Skeletal muscle tissue (tissue), 4 donors: ENCODE data around the gene CBR1. TPM values are rescaled to one million over a fixed set of nuclear protein-coding genes. Genes with fewer than 3 reads are reported as not detected.
"Not testable (repeated sequence)": the region's sequence is repeated elsewhere in the genome, so short reads cannot be mapped to it uniquely, and the experiment has no call there.

Experiments used
- H3K27ac ChIP-seq: one replicate; pipeline ENCODE4 v1.7.0; 2013; ENCODE audit warnings: mild to moderate bottlenecking, low read depth, low read length, inconsistent platforms
- H3K27me3 ChIP-seq, 3 donors: one replicate each; pipeline ENCODE4 v1.7.0; 2013; ENCODE audit warnings: low read length in 3 of 3; ENCODE audit not compliant: control insufficient read depth in 3 of 3, insufficient read depth in 3 of 3
- H3K36me3 ChIP-seq, 3 donors: one replicate each; pipeline ENCODE4 v1.7.0; 2013; ENCODE audit warnings: low read length in 3 of 3; ENCODE audit not compliant: control insufficient read depth in 3 of 3, insufficient read depth in 3 of 3
- H3K4me1 ChIP-seq, 3 donors: one replicate each; pipeline ENCODE4 v1.7.0; 2013; ENCODE audit warnings: low read length in 3 of 3, mild to moderate bottlenecking in 3 of 3; ENCODE audit not compliant: control insufficient read depth in 3 of 3, insufficient read depth in 3 of 3
- H3K4me3 ChIP-seq, 3 donors: one replicate each; pipeline ENCODE4 v1.7.0; 2013; ENCODE audit warnings: low read length in 3 of 3
- H3K9ac ChIP-seq, 3 donors: one replicate each; pipeline ENCODE4 v1.7.0; 2013; ENCODE audit warnings: low read length in 3 of 3, mild to moderate bottlenecking in 3 of 3, moderate library complexity in 2 of 3, low read depth in 1 of 3
- H3K9me3 ChIP-seq, 3 donors: one replicate each; pipeline ENCODE4 v1.7.0; 2013; ENCODE audit warnings: low read length in 3 of 3; ENCODE audit not compliant: control insufficient read depth in 3 of 3
- total RNA-seq: library from RNA; depleted of rRNA; stranded (reverse); fragments of >200 nt; gene quantifications from one replicate; pipeline ENCODE4 v1.2.3, GENCODE V29; 2014
- donor health status: Osteomylitis.

Gene CBR1
- total RNA-seq, 1 donor from 2014 or later = 21.4 TPM

DNA sequence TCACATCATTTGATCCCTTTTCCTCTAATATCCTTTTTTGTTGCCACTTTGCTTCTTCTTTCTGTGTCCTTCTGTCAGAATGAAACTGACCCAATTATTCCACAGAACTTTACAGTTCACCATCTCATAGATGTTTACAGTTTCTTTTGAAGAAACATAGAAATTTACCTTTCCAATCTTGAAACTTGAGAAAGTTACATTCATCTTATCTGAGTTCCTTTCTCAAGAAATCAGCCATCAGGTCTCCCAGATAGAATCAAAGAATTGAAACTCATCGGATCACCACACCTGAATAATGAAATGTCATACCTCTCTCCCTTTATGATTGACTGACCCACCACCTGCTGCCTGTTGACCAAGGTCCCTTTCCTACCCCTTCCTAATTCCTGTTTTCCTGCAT lies 23.7 kb downstream of the CBR1 start:
- Histone ChIP-seq H3K36me3 (no peaks in the 10 kb centered on the region), H3K9ac (no peak overlapping the region), H3K9me3 (no peaks in the 10 kb centered on the region), H3K27ac (no peak overlapping the region), H3K4me3 (no peak overlapping the region), H3K4me1 (peaks cover 0 to 7% (median 7%) of the 10 kb centered on the region in 3 donors), H3K27me3 (no peaks in the 10 kb centered on the region)

DNA sequence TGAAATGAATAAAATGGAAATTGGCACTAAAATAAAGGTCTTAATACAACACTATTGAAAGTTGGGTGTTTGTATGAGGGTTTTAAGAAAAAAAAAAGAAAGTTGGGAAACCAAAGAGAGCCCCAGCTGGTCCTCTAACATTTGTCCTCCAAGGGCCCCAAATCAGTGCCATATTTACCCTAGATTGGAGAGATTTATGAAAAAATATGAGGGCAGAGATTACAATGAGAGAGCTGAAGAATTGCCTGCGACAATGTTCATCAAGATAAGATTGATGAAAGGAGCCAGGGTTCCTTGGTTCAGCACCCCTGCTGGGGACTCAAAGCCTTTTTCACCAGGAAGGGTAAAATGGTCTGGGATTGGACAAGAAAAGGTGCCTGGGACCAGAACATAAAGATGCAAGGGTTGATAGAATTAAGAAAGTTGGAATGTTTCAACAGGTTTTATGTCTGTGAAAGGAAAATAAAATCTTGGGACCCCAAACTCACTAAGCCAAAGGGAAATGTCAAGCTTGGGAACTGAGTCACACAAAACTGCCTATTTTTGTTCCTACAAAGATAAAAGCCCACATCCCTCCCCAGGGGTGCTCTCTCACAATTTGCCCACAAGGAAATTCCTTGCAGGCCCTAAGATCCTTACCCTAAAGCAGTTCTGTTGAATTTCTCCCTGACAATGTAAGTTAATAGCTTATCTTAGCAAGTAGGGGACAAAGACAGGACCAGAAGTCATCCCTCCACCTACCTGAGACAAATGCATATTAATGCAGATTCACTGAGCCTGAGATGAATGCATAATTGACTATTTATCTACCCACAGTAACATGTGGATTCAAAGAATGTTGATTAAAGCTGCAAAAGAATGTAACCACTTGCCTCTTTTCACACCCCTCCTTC lies 26.8 kb downstream of the CBR1 start:
- H3K4me3 ChIP-seq = no peak overlapping the region
- H3K9me3 ChIP-seq = no peaks in the 10 kb centered on the region
- peaks cover 0 to 7% (median 4%) of the 10 kb centered on the region in 3 donors for H3K4me1 ChIP-seq
- no peak overlapping the region for H3K9ac ChIP-seq
- no peak overlapping the region for H3K27ac ChIP-seq
- no peaks in the 10 kb centered on the region for H3K36me3 ChIP-seq
- H3K27me3 ChIP-seq = no peaks in the 10 kb centered on the region

DNA sequence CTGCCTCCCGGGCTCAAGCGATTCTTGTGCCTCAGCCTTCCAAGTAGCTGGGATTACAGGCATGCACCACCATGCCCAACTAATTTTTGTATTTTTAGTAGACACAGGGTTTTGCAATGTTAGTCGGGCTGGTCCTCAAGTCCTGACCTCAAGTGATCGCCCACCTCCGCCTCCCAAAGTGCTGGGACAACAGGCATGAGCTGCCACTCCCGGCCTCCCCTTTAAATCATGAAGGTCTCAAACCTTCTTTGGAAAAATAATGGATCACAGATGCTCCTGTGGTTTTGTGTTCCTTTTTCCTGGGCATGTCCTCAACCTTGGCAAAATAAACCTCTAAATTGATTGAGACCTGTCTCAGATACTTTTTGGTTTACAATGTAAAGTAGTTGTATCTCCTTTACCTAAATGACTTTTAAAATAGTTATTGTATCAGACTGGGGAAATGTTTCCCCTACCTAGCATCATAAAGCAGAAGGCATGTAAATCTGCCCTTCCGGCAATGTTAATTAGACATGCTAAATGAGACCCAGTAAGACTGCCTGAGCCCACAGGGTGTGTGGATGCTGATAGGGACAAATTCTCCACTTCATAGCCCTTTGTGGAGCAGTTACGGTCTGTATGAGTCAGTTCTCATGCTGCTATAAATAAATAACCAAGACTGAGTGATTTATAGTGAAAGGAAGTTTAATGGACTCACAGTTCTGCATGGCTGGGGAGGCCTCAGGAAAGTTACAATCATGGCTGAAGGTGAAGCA lies 27.8 kb downstream of the CBR1 start:
- H3K36me3 ChIP-seq = no peaks in the 10 kb centered on the region
- peak overlapping the region in 1 of 3 donors; percentile 12 for H3K9ac ChIP-seq
- H3K4me3 ChIP-seq = no peak overlapping the region
- H3K27me3 ChIP-seq = no peaks in the 10 kb centered on the region
- no peak overlapping the region for H3K27ac ChIP-seq
- H3K4me1 ChIP-seq = peaks cover 0 to 7% (median 4%) of the 10 kb centered on the region in 3 donors
- no peaks in the 10 kb centered on the region for H3K9me3 ChIP-seq

DNA sequence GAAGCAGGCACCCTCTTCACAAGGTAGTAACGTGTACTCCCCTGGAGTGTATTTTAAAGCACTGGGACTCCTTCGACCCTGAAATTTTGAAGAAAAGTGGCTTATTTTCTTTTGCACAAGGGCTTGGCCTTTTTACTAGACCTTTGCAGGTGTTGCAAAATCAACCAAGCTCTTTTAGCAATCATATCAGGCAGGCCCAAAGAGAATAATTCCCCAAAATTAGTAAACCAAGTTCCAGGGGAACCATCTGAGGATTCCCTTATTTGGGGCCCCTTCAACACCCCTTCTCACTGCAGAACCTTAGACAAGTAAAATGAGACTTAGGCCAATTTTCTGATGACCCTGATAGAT lies 28.3 kb downstream of the CBR1 start:
- H3K27me3 ChIP-seq = no peaks in the 10 kb centered on the region
- H3K36me3 ChIP-seq = no peaks in the 10 kb centered on the region
- peaks cover 0 to 7% (median 4%) of the 10 kb centered on the region in 3 donors for H3K4me1 ChIP-seq
- no peak overlapping the region for H3K4me3 ChIP-seq
- H3K9ac ChIP-seq = peak overlapping the region in 1 of 3 donors; percentile 12
- H3K27ac ChIP-seq = no peak overlapping the region
- H3K9me3 ChIP-seq = no peaks in the 10 kb centered on the region

DNA sequence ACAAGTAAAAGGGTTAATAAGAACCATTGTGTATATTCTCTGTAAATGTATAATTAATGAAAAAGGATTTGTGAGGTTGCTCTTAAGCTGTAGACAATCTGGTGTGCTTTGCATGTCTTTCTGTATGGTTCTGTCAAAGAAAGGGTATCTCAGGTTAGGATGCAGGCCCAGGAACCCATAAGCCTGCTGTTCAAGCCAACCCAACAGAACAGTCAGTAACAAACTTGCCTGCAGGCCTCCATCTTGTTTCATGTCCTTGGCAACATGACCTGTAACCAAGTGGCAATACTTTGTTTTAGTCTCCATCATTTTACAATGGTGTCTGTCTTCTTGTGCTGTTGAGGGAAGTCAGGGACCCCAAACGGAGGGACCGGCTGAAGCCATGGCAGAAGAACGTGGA lies 29.2 kb downstream of the CBR1 start:
- Histone ChIP-seq H3K9me3 (no peaks in the 10 kb centered on the region), H3K4me1 (peaks cover 0 to 7% (median 4%) of the 10 kb centered on the region in 3 donors), H3K27me3 (no peaks in the 10 kb centered on the region), H3K27ac (no peak overlapping the region), H3K4me3 (no peak overlapping the region), H3K9ac (no peak overlapping the region), H3K36me3 (no peaks in the 10 kb centered on the region)

DNA sequence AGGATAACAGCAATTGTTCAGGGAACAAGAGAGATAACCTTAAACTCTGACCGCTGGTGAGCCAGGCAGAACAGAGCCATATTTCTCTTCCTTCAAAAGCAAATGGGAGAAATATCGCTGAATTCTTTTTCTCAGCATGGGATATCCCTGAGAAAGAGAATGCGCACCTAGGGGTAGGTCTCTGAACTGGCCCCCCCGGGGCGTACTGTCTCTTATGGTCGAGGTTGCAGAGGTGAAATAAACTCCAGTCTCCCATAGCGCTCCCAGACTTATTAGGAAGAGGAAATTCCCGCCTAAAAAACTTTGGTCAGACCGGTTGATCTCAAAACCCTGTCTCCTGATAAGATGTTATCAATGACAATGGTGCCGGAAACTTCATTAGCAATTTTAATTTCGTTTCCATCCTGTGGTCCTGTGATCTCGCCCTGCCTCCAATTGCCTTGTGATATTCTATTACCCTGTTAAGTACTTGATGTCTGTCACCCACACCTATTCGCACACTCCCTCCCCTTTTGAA lies 29.9 kb downstream of the CBR1 start:
- not testable (repeated sequence) for H3K27ac ChIP-seq, H3K9ac ChIP-seq, H3K27me3 ChIP-seq, H3K4me3 ChIP-seq, H3K9me3 ChIP-seq, H3K36me3 ChIP-seq
- H3K4me1 ChIP-seq = peaks cover 4 to 11% (median 5%) of the 10 kb centered on the region in 3 donors

DNA sequence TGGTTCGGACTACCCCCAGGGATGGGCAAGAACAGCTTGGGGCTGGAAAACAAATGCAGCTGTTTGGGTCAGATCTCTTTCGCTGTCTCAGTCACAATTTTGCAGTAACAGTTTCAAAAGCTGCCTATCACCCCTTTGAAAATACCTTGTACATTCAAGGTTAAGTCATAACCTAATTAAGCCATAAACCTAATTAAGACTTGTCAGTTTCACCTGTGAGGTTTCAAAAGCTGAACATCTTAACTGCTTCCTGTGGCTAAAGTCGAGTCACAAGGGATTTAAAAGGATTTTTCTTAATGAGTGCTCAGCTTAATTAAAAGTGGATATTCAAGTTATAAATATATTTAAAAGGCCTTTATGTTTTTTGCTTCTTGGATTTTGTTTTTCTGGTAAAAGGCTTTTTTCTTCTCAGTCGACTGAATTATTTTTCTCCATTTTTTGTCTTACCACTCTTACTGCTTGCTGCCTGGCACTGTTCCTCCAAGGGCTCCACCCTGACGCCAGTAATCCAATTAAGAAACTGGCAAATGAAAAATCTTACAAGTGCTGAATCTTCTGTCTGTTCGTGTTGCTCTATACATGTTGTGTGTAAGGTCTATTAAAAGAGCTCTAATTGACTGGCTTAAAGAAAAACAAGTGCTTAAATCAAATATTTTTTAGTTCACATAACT lies 31.3 kb downstream of the CBR1 start:
- Histone ChIP-seq H3K27ac (no peak overlapping the region), H3K9ac (no peak overlapping the region), H3K4me3 (no peak overlapping the region), H3K27me3 (peaks cover 6 to 9% (median 7%) of the 10 kb centered on the region in 3 donors), H3K36me3 (no peaks in the 10 kb centered on the region), H3K4me1 (peaks cover 8 to 16% (median 9%) of the 10 kb centered on the region in 3 donors), H3K9me3 (no peaks in the 10 kb centered on the region)

DNA sequence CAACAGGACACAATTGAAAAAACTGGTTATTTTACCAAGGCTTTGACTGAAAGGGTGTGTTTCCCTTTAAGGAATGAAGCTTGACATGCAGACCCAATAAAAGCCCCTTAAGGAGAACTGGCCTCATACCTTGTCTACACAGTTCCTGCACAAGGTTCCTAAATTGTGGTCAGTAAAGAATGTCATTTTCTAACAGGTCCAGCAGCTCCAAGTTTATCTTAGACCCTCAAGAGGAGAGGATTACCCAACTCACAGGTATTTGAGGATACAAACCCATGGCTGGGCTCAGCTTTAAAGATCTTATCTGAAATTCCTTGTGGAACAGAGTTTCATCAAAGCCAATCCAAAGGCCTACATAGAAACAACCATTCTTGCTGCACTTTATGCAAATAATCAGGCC lies 33.6 kb downstream of the CBR1 start:
- Histone ChIP-seq H3K9ac (no peak overlapping the region), H3K27me3 (peaks cover 6 to 9% (median 7%) of the 10 kb centered on the region in 3 donors), H3K36me3 (no peaks in the 10 kb centered on the region), H3K9me3 (no peaks in the 10 kb centered on the region), H3K27ac (no peak overlapping the region), H3K4me1 (peaks cover 5 to 9% (median 8%) of the 10 kb centered on the region in 3 donors), H3K4me3 (no peak overlapping the region)

DNA sequence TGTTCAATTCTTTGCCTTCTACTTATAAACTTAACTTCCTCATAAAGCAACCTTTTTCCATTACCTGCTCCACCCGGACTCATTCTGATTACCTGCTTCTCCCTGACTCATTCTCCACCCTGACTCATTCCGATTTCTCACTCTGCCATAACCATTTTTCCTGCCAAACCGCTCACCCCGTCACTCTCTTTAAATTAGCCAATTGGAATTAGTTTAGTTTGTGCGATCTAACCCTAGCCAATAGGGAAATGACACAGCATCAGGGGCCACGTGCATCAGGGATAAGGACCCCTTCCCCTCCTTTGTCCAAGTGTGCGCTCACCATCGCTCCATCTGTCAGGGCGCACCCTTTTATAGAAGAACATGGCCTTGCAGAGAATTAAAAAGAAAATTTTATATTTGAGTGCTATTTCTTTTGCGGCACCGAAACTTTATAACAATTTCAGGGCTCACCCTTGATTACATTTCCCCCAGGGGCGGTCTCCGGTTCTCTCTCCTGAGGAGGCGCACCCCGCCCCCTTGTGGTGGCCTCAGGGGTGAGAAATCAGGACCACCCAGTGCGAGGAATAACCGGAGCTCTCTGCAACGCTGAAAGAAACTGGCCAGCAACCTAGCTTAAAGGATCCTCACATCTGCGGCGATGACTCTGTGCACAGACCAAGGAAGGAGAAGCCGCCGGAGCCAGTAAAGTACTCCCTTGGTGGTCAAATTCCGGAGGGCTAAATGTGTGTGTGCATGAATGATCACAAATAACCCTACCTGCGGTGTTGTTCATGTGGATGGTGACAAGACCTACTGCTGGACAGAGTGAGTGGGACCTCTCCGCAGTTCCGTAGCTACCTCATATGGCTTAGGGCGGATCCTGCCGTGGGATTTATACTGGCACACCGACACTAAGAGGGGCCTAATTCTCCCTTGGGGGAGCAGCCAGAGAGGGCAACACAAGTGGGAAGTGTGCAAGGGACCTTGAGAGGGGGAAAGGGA lies 34.8 kb downstream of the CBR1 start:
- Histone ChIP-seq H3K36me3 (no peaks in the 10 kb centered on the region), H3K9ac (peak overlapping the region in 2 of 3 donors; percentile 72 to 76), H3K27me3 (peaks cover 6 to 9% (median 7%) of the 10 kb centered on the region in 3 donors), H3K27ac (no peak overlapping the region), H3K4me1 (peaks cover 5 to 9% (median 8%) of the 10 kb centered on the region in 3 donors), H3K9me3 (no peaks in the 10 kb centered on the region), H3K4me3 (peak overlapping the region in 2 of 3 donors; percentile 69 to 70)
